ENCODE results near the gene PAQR4. TPM values are rescaled to one million over a fixed set of nuclear protein-coding genes. Genes with fewer than 3 reads are reported as not detected.

PAQR4 gene
- total RNA-seq, 1 donor from 2014 or later: 7.4 TPM

DNA sequence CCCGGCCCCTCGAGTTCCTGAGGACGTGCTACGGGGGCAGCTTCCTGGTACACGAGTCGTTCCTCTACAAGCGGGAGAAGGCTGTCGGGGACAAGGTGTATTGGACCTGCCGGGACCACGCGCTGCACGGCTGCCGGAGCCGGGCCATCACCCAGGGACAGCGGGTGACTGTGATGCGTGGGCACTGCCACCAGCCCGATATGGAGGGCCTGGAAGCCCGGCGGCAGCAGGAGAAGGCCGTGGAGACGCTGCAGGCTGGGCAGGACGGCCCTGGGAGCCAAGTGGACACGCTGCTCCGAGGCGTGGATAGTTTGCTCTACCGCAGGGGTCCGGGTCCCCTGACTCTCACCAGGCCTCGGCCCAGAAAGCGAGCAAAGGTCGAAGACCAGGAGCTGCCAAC lies 36.0 kb upstream of the PAQR4 start:
- ATAC-seq: no peak

DNA sequence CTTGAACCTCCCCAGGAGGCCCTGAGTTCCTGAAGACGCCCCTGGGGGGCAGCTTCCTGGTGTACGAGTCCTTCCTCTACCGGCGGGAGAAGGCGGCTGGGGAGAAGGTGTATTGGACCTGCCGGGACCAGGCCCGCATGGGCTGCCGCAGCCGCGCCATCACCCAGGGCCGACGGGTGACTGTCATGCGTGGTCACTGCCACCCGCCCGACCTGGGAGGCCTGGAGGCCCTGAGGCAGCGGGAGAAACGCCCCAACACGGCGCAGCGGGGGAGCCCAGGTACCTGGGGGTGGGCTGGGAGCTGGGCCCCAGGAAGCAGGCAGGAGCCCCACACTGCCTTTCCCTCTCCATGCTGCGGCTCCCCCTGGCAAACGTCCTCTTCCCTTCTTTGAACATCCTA lies 35.4 kb upstream of the PAQR4 start:
- no peak overlapping the region for H3K4me3 ChIP-seq
- DNase-seq: no peak
- no peaks in the 10 kb centered on the region for H3K9me3 ChIP-seq
- peaks cover 71% of the 10 kb centered on the region for H3K36me3 ChIP-seq
- H3K4me1 ChIP-seq: no peaks in the 10 kb centered on the region
- intact Hi-C loops (cut with DNase I): no loop called here
- no peak overlapping the region for H3K27ac ChIP-seq
- no peak for ATAC-seq
- TF ChIP-seq, protein P1, sequence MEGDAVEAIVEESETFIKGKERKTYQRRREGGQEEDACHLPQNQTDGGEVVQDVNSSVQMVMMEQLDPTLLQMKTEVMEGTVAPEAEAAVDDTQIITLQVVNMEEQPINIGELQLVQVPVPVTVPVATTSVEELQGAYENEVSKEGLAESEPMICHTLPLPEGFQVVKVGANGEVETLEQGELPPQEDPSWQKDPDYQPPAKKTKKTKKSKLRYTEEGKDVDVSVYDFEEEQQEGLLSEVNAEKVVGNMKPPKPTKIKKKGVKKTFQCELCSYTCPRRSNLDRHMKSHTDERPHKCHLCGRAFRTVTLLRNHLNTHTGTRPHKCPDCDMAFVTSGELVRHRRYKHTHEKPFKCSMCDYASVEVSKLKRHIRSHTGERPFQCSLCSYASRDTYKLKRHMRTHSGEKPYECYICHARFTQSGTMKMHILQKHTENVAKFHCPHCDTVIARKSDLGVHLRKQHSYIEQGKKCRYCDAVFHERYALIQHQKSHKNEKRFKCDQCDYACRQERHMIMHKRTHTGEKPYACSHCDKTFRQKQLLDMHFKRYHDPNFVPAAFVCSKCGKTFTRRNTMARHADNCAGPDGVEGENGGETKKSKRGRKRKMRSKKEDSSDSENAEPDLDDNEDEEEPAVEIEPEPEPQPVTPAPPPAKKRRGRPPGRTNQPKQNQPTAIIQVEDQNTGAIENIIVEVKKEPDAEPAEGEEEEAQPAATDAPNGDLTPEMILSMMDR (IDR thresholded peaks at IDR 0.05): no peak
- no peaks in the 10 kb centered on the region for H3K27me3 ChIP-seq

More for the DNA sequence above, 36.0 kb upstream of the PAQR4 start:
- Histone ChIP-seq H3K9me3 (no peaks in the 10 kb centered on the region), H3K27me3 (no peaks in the 10 kb centered on the region), H3K4me1 (no peaks in the 10 kb centered on the region), H3K27ac (no peak overlapping the region), H3K4me3 (no peak overlapping the region), H3K36me3 (peaks cover 65% of the 10 kb centered on the region)
- intact Hi-C loops (cut with DNase I): no loop called here
- TF ChIP-seq, protein P1 (IDR thresholded peaks at IDR 0.05): no peak
- peak; percentile 62 for DNase-seq

DNA sequence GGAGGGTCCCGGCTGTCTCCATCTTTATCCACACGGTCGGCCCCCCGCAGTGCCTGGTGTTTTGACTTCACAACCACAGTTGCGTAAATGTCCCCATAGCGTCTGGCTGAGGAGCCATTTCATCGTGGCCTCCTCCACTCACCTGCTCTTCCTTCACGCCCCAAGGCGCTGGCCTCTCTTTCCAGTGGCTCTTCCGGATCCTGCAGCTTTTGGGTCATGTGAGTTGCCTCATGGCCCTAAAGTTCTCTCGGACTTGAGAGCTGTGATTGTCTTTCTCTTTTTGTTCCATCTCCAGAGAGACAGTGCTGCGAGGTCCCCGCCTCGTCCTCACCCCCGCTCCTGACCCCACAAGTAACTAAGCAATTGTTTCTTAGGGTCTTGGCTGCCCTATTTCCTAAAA lies 34.7 kb upstream of the PAQR4 start:
- Histone ChIP-seq H3K4me3 (no peak overlapping the region), H3K36me3 (peaks cover 78% of the 10 kb centered on the region), H3K27me3 (no peaks in the 10 kb centered on the region), H3K4me1 (no peaks in the 10 kb centered on the region), H3K9me3 (no peaks in the 10 kb centered on the region), H3K27ac (no peak overlapping the region)
- TF ChIP-seq, protein P1 (IDR thresholded peaks at IDR 0.05): no peak
- intact Hi-C loops (cut with DNase I): no loop called here
- no peak for DNase-seq
- ATAC-seq: no peak

DNA sequence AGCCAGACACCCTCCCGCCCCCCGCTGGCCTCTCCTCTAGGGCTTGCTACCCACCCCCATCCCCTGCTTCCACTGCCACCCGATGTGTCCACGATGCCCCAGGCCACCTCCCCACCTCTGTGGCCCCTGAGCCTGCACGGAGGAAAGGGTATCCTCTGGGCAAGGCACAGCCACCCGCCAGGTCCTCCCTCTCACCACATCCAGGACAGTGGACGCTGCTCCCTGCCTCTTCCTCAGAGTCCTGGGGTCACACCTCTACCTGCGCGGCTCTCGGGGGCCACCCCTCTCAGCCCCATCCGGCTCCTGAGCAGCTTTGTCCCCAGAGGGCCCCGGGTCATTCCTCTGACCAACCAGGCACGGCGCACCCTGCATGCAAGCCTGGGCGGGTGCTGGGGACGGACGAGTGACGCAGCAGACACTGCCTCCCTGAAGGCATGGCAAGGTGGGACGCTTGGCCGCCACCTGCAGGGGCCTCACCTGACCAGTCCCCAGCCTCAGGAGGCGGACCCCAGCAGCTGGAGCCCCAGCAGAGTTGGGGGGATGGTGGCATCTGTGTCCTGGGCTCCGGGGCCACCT lies 32.6 kb upstream of the PAQR4 start:
- DNase-seq: no peak
- Histone ChIP-seq H3K36me3 (peaks cover 85% of the 10 kb centered on the region), H3K27me3 (no peaks in the 10 kb centered on the region), H3K9me3 (no peaks in the 10 kb centered on the region), H3K4me1 (no peaks in the 10 kb centered on the region), H3K27ac (no peak overlapping the region), H3K4me3 (no peak overlapping the region)
- intact Hi-C loops (cut with DNase I): no loop called here
- TF ChIP-seq, protein P1 (IDR thresholded peaks at IDR 0.05): no peak
- no peak for ATAC-seq

DNA sequence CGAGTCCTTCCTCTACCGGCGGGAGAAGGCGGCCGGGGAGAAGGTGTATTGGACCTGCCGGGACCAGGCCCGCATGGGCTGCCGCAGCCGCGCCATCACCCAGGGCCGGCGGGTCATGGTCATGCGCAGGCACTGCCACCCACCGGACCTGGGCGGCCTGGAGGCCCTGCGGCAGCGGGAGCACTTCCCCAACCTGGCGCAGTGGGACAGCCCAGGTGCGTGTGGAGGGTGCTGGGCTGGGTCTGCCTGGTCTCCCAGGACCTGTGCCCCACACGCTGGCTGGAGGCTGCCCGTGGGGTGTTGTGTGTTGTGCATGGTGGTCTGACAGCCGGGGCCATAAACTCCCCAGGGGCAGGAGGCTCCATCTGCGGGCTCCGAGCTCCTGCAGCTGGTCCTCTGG lies 32.0 kb upstream of the PAQR4 start:
- H3K4me1 ChIP-seq: no peaks in the 10 kb centered on the region
- TF ChIP-seq, protein P1 (IDR thresholded peaks at IDR 0.05): no peak
- peak; percentile 14 for ATAC-seq

DNA sequence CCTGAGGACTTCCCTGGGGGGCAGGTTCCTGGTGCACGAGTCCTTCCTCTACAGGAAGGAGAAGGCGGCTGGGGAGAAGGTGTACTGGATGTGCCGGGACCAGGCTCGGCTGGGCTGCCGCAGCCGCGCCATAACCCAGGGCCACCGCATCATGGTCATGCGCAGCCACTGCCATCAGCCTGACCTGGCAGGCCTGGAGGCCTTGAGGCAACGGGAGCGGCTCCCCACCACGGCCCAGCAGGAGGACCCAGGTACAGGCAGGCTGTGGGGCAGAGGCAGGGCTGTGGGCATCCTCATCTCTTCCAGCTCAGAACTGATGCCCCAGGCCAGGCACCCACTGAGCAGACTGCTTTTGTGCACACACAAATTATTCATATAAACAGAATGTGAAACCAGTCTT lies 30.9 kb upstream of the PAQR4 start:
- H3K4me1 ChIP-seq: no peaks in the 10 kb centered on the region
- no peaks in the 10 kb centered on the region for H3K9me3 ChIP-seq
- H3K27me3 ChIP-seq: no peaks in the 10 kb centered on the region
- no peak overlapping the region for H3K4me3 ChIP-seq
- no peak for ATAC-seq
- intact Hi-C loops (cut with DNase I): no loop called here
- TF ChIP-seq, protein P1 (IDR thresholded peaks at IDR 0.05): no peak
- no peak overlapping the region for H3K27ac ChIP-seq
- H3K36me3 ChIP-seq: peaks cover 86% of the 10 kb centered on the region
- DNase-seq: no peak

More for the DNA sequence above, 32.0 kb upstream of the PAQR4 start:
- Histone ChIP-seq H3K27ac (no peak overlapping the region), H3K4me3 (no peak overlapping the region), H3K36me3 (peaks cover 87% of the 10 kb centered on the region), H3K9me3 (no peaks in the 10 kb centered on the region), H3K27me3 (no peaks in the 10 kb centered on the region)
- intact Hi-C loops (cut with DNase I): no loop called here
- DNase-seq: no peak

All from upper lobe of right lung (tissue), 1 donor.